ENCODE measurements around the gene ZNF536. TPM values are rescaled to one million over a fixed set of nuclear protein-coding genes. Genes with fewer than 3 reads are reported as not detected.
"Not testable (repeated sequence)": the region's sequence is repeated elsewhere in the genome, so short reads cannot be mapped to it uniquely, and the experiment has no call there.

ZNF536 gene
- total RNA-seq, 1 donor from 2014 or later: not detected

DNA sequence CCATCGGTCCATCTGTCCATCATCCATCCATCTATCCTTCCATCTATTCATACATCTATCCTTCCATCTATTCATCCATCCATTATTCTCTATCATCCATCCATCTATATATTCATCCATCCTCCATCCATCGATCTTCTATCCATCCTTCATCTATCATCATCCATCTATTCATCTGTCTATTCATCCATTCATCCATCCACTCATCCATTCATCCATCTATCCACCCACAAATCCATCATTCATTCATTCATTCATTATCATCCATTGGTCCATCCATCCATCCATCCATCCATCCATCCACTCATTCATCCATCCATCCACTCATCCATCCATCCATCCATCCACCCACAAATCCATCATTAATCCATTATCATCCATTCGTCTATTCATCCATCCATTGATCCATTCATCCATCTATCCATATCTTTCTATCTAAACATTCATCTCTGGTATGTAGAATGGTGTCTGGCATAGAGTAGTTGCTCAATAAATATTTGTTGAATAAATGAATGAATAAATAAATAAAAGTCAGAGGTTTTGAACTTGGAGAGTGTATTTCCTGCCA is 36.6 kb downstream of the ZNF536 start:
- H3K36me3 ChIP-seq (ENCODE audit: control insufficient read depth, insufficient read depth, low read length): no peaks in the 10 kb centered on the region
- DNase-seq (ENCODE audit: low read depth): no peak
- no peak for FAIRE-seq

DNA sequence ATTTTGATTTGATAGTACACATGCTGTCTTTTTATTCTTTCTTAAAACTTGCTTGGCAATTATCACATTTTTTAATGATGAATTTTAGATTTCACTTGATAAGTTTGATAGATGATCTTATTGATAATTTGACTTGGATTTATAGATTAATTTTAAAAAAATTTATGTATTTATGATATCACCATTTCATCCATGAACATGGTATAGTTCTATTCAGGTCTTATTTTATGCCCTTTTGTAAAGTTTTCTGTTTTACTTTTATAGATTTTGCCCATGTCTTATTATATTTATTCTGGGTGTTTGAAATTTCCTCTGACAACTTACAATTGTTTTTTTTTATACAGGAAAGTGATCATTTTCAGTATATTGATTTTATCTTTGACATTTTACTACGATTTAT is 39.5 kb downstream of the ZNF536 start:
- DNase-seq (ENCODE audit: low read depth) (no peak), FAIRE-seq (no peak)
- H3K27me3 ChIP-seq (ENCODE audit: control insufficient read depth, insufficient read depth, low read length): no peaks in the 10 kb centered on the region
- no peak overlapping the region for H3K4me3 ChIP-seq (ENCODE audit: low read depth, low read length)
- H3K36me3 ChIP-seq (ENCODE audit: control insufficient read depth, insufficient read depth, low read length): no peaks in the 10 kb centered on the region
- TF ChIP-seq CTCF (IDR thresholded peaks at IDR 0.05; ENCODE audit: insufficient read depth, low read length, severe bottlenecking): no peak

More for the DNA sequence above, 36.6 kb downstream of the ZNF536 start:
- TF ChIP-seq CTCF (IDR thresholded peaks at IDR 0.05; ENCODE audit: insufficient read depth, low read length, severe bottlenecking): no peak
- Histone ChIP-seq H3K4me3 (ENCODE audit: low read depth, low read length) (no peak overlapping the region), H3K27me3 (ENCODE audit: control insufficient read depth, insufficient read depth, low read length) (no peaks in the 10 kb centered on the region)

GRCh38 chr19:30416375-30416774 is 44.2 kb downstream of the ZNF536 start:
- no peak for TF ChIP-seq CTCF (IDR thresholded peaks at IDR 0.05; ENCODE audit: insufficient read depth, low read length, severe bottlenecking)
- no peak for DNase-seq (ENCODE audit: low read depth)
- no peak for FAIRE-seq
- Histone ChIP-seq H3K36me3 (ENCODE audit: control insufficient read depth, insufficient read depth, low read length) (no peaks in the 10 kb centered on the region), H3K27me3 (ENCODE audit: control insufficient read depth, insufficient read depth, low read length) (no peaks in the 10 kb centered on the region), H3K4me3 (ENCODE audit: low read depth, low read length) (no peak overlapping the region)

DNA sequence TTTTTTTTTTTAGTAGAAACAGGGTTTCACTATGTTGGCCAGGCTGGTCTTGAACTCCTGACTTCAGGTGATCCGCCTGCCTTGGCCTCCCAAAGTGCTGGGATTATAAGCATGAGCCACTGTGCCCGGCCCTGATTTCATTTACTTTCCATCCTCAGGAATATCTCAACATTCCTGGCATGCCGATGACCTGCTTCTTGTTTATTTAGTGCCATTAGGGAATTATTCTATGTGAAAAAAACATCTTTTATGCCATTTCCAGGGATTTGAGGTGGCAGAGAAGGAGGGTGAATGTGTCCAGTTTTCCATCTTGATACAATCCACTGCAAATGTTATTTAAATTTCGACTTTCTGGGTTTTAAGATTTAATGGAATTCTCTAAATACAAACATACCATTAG is 45.0 kb downstream of the ZNF536 start:
- not testable (repeated sequence) for FAIRE-seq; H3K27me3 ChIP-seq (ENCODE audit: control insufficient read depth, insufficient read depth, low read length); H3K36me3 ChIP-seq (ENCODE audit: control insufficient read depth, insufficient read depth, low read length); DNase-seq (ENCODE audit: low read depth); H3K4me3 ChIP-seq (ENCODE audit: low read depth, low read length)

GRCh38 chr19:30419568-30420180 is 47.5 kb downstream of the ZNF536 start:
- H3K36me3 ChIP-seq (ENCODE audit: control insufficient read depth, insufficient read depth, low read length): no peaks in the 10 kb centered on the region
- no peak overlapping the region for H3K4me3 ChIP-seq (ENCODE audit: low read depth, low read length)
- DNase-seq (ENCODE audit: low read depth) (no peak), FAIRE-seq (no peak)
- no peaks in the 10 kb centered on the region for H3K27me3 ChIP-seq (ENCODE audit: control insufficient read depth, insufficient read depth, low read length)
- no peak for TF ChIP-seq CTCF (IDR thresholded peaks at IDR 0.05; ENCODE audit: insufficient read depth, low read length, severe bottlenecking)

DNA sequence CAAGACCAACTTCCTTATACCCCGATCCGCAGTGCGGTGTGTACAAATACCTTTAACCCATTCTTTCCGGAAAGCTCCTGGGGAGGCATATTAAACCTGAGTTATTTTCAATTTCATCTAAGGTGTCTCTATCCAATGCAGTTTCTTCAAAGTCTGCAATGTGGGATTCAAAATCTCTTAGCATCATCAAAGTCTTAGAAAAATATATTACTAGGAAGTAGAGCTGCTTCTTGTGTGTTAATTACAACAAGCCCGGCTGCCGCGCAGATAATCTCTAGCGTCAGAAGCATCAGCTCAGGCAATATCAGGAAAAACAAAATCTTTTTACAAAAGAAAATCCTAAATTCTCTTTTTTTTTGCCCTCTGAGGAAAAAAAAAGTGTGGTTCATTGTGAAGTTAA is 48.1 kb downstream of the ZNF536 start:
- FAIRE-seq: no peak

More for the DNA sequence above, 48.1 kb downstream of the ZNF536 start:
- Histone ChIP-seq H3K27me3 (ENCODE audit: control insufficient read depth, insufficient read depth, low read length) (no peaks in the 10 kb centered on the region), H3K36me3 (ENCODE audit: control insufficient read depth, insufficient read depth, low read length) (no peaks in the 10 kb centered on the region), H3K4me3 (ENCODE audit: low read depth, low read length) (no peak overlapping the region)
- no peak for TF ChIP-seq CTCF (IDR thresholded peaks at IDR 0.05; ENCODE audit: insufficient read depth, low read length, severe bottlenecking)
- DNase-seq (ENCODE audit: low read depth): no peak

Measured in bronchial epithelial cell (primary cell).